GM12878 (cell line): Measurements from ENCODE around the gene POU5F1. TPM values are rescaled to one million over a fixed set of nuclear protein-coding genes. Genes with fewer than 3 reads are reported as not detected.

Experiments used
- ATAC-seq: fragments of 200-7000 bp; cut with Tn5 transposase; 3 replicates; pipeline ENCODE4 v1.9.1; 2020; ENCODE audit warnings: mild to moderate bottlenecking, moderate library complexity
- BruUV-seq: library from RNA; stranded (reverse); fragments of 400-500 nt; replicated peaks from 2 replicates; lab custom pipeline; 2021; lab: Mats Ljungman, UMichigan
- CTCF ChIA-PET: fragments of 300-600 bp; sonication (Branson Sonifier 250); formaldehyde crosslinking; extraction: SDS; loops from one replicate; lab custom pipeline; 2021; ENCODE audit warnings: inconsistent platforms; lab: Yijun Ruan, JAX
- POLR2A ChIA-PET: fragments of 350-600 bp; formaldehyde crosslinking; extraction: SDS; loops from one replicate; lab custom pipeline; 2021; ENCODE audit warnings: inconsistent platforms; lab: Charles Lee
- RAD21 ChIA-PET: fragments of 300-600 bp; sonication (Branson Sonifier 250); formaldehyde crosslinking; loops from one replicate; lab custom pipeline; 2023; ENCODE audit warnings: antibody characterized with exemption; ENCODE audit not compliant: unreplicated experiment; lab: Charles Lee
- SMC1A ChIA-PET: fragments of 300-600 bp; sonication (Branson Sonifier 250); formaldehyde crosslinking; loops from one replicate; lab custom pipeline; 2023; ENCODE audit not compliant: unreplicated experiment, uncharacterized antibody; lab: Charles Lee
- DNase-seq: peaks from one replicate; pipeline ENCODE4 v3.0.0-alpha.2; 2011; ENCODE audit warnings: low read depth, low spot score
- FAIRE-seq: peaks from 3 replicates; lab custom pipeline; 2011; peaks lifted over from hg19 to GRCh38; lab: Jason Lieb, UNC
- H2AFZ ChIP-seq: 2 replicates; pipeline ENCODE4 v1.6.0; 2011; ENCODE audit warnings: low read depth, low read length, control low read depth; ENCODE audit not compliant: control insufficient read depth
- H3K27ac ChIP-seq: 2 replicates; pipeline ENCODE4 v1.5.1; 2011; ENCODE audit warnings: control low read depth; ENCODE audit not compliant: control insufficient read depth, insufficient read depth
- H3K27me3 ChIP-seq, 2 experiments: replicated peaks in 1 of 2; 2 replicates each; pipeline versions ENCODE4 v1.6.0 to v1.6.1; 2011; ENCODE audit warnings: low read length in 1 of 2; ENCODE audit not compliant: control insufficient read depth in 2 of 2, insufficient read depth in 2 of 2
- H3K36me3 ChIP-seq, 2 experiments: 2 replicates each; pipeline ENCODE4 v1.5.1; 2011; ENCODE audit warnings: low read length in 1 of 2; ENCODE audit not compliant: control insufficient read depth in 2 of 2, insufficient read depth in 2 of 2
- H3K4me1 ChIP-seq: 2 replicates; pipeline ENCODE4 v1.6.1; 2011; ENCODE audit warnings: mild to moderate bottlenecking, low read length, moderate library complexity, mixed read lengths; ENCODE audit not compliant: control insufficient read depth, insufficient read depth
- H3K4me2 ChIP-seq: 2 replicates; pipeline ENCODE4 v1.6.0; 2011; ENCODE audit warnings: control low read depth; ENCODE audit not compliant: control insufficient read depth, insufficient read depth
- H3K4me3 ChIP-seq: fragments of 200-600 bp; sonication (generic); 2 replicates; pipeline ENCODE4 v1.5.1; 2016
- H3K79me2 ChIP-seq: 2 replicates; pipeline ENCODE4 v1.6.0; 2011; ENCODE audit warnings: low read length; ENCODE audit not compliant: control insufficient read depth, insufficient read depth
- H3K9ac ChIP-seq: 2 replicates; pipeline ENCODE4 v1.8.0; 2011; ENCODE audit warnings: low read length, control low read depth, mixed read lengths; ENCODE audit not compliant: control insufficient read depth, insufficient read depth
- H3K9me3 ChIP-seq: replicated peaks from 3 replicates; pipeline ENCODE4 v1.5.1; 2011; ENCODE audit warnings: mild to moderate bottlenecking, low read length; ENCODE audit not compliant: control insufficient read depth, insufficient read depth
- H4K20me1 ChIP-seq: 2 replicates; pipeline ENCODE4 v1.6.0; 2011; ENCODE audit not compliant: control insufficient read depth, insufficient read depth
- CEBPB ChIP-seq, 2 experiments: fragments of 150-350 bp in 1 of 2; IDR thresholded peaks; 2 replicates each; pipeline ENCODE4 v1.6.1; 2012 to 2014; ENCODE audit warnings: low read depth in 2 of 2, low read length in 2 of 2, borderline replicate concordance in 1 of 2, inconsistent platforms in 1 of 2
- CHD1 ChIP-seq: IDR thresholded peaks from 2 replicates; pipeline ENCODE4 v1.6.1; 2012; ENCODE audit warnings: low read depth, low read length, improper control_type of control experiment
- EP300 ChIP-seq, 2 experiments: fragments of 150-350 bp in 1 of 2; IDR thresholded peaks; 2 replicates each; pipeline ENCODE4 v1.6.1; 2011 to 2012; ENCODE audit warnings: low read depth in 2 of 2, low read length in 2 of 2, borderline replicate concordance in 1 of 2, improper control_type of control experiment in 1 of 2, inconsistent platforms in 1 of 2; ENCODE audit not compliant: control insufficient read depth in 1 of 2
- HDAC6 ChIP-seq: fragments of 200-600 bp; sonication (generic); IDR thresholded peaks from one replicate; pipeline ENCODE4 v1.8.0; 2017; ENCODE audit warnings: antibody characterized with exemption; ENCODE audit not compliant: unreplicated experiment
- IKZF1 ChIP-seq: fragments of 450-650 bp; conservative IDR thresholded peaks from 2 replicates; pipeline ENCODE4 v1.6.1; 2017; ENCODE audit warnings: antibody characterized with exemption, mild to moderate bottlenecking
- MEF2B ChIP-seq: fragments of 450-650 bp; IDR thresholded peaks from 2 replicates; pipeline ENCODE4 v1.6.1; 2018; ENCODE audit warnings: mild to moderate bottlenecking, moderate library complexity; ENCODE audit not compliant: partially characterized antibody, poor library complexity, severe bottlenecking
- MYB ChIP-seq: fragments of 150-350 bp; IDR thresholded peaks from 2 replicates; pipeline ENCODE4 v1.6.1; 2014; ENCODE audit warnings: mild to moderate bottlenecking, low read depth, low read length, borderline replicate concordance
- NFYA ChIP-seq: IDR thresholded peaks from 2 replicates; pipeline ENCODE4 v1.6.1; 2011; ENCODE audit warnings: low read depth, mild to moderate bottlenecking, low read length, improper control_type of control experiment, borderline replicate concordance
- NKRF ChIP-seq: fragments of 450-650 bp; conservative IDR thresholded peaks from 2 replicates; pipeline ENCODE4 v1.6.1; 2017; ENCODE audit warnings: mild to moderate bottlenecking, moderate library complexity
- NR2C1 ChIP-seq: fragments of 450-650 bp; IDR thresholded peaks from 2 replicates; pipeline ENCODE4 v1.6.1; 2017; ENCODE audit warnings: antibody characterized with exemption, mild to moderate bottlenecking, moderate library complexity
- PML ChIP-seq: IDR thresholded peaks from 2 replicates; pipeline ENCODE4 v1.6.1; 2012; ENCODE audit warnings: low read length, inconsistent platforms
- SIX5 ChIP-seq: IDR thresholded peaks from 2 replicates; pipeline ENCODE4 v1.6.1; 2011; ENCODE audit warnings: mild to moderate bottlenecking, low read depth, low read length, moderate library complexity; ENCODE audit not compliant: severe bottlenecking
- SREBF2 ChIP-seq: IDR thresholded peaks from 2 replicates; pipeline ENCODE4 v1.6.1; 2012; ENCODE audit warnings: mild to moderate bottlenecking, low read length
- SRF ChIP-seq, 2 experiments: IDR thresholded peaks; 2 replicates each; pipeline ENCODE4 v1.6.1; 2011; ENCODE audit warnings: low read depth in 2 of 2, low read length in 2 of 2, mild to moderate bottlenecking in 1 of 2, moderate library complexity in 1 of 2
- SUZ12 ChIP-seq: fragments of 200-600 bp; sonication (generic); IDR thresholded peaks from one replicate; pipeline ENCODE4 v1.6.1; 2018; ENCODE audit warnings: antibody characterized with exemption, mild to moderate bottlenecking; ENCODE audit not compliant: unreplicated experiment
- WGBS: methylation state at CpG from one replicate; pipeline ENCODE4 v1.1.6; 2016; ENCODE audit warnings: low lambda C conversion rate; ENCODE audit not compliant: insufficient replicate concordance, insufficient coverage; ENCODE audit errors: missing lambda C conversion rate; 5-methylcytosine and 5-hydroxymethylcytosine counted together
- in situ Hi-C: fragments of 300-500 bp; cut with MboI; formaldehyde crosslinking; loops from 9 replicates; pipeline ENCODE4 v1.14.3; 2018; ENCODE audit warnings: mixed read lengths
- intact Hi-C: fragments of 100-400 bp; cut with micrococcal nuclease; formaldehyde crosslinking; loops from one replicate; pipeline ENCODE4 v1.14.2; 2022; ENCODE audit not compliant: unreplicated experiment
- polyA plus RNA-seq, 11 experiments: library from polyadenylated mRNA; depleted of rRNA in 4 of 11; unstranded in 6 of 11; stranded (reverse) in 5 of 11; fragments of >200 nt; fragmentation: Nextera tagmentation in 4 of 11; fragmentation: Illumina TruSeq in 1 of 11; extraction: Ambion mirVana in 4 of 11; extraction: Trizol in 1 of 11; gene quantifications; 1 replicate in 1 of 11; 2 replicates in 10 of 11; pipeline versions ENCODE4 v1.2.1 to v1.2.3, GENCODE V29; 2011 to 2016; ENCODE audit warnings: inconsistent platforms in 2 of 11, missing spikeins in 2 of 11, low read depth in 1 of 11
- total RNA-seq, 4 experiments: library from RNA; depleted of rRNA in 3 of 4; stranded (reverse); fragments of >200 nt in 3 of 4; fragmentation: Illumina TruSeq in 1 of 4; extraction: Trizol in 1 of 4; gene quantifications; 2 replicates each; pipeline versions ENCODE4 v1.2.1 to v1.2.3, GENCODE V29; 2013 to 2021
- TF ChIP-seq, protein P1 (sequence below): IDR thresholded peaks from 2 replicates; pipeline ENCODE4 v1.6.1; 2012; ENCODE audit warnings: mild to moderate bottlenecking, low read depth, low read length

Gene POU5F1
- total and polyA plus RNA-seq, 10 of the 15 experiments (the other 5 are each of a cell fraction or from before 2014, with no cell fraction given): 1.4 to 5.5 (median 3.2) TPM

DNA sequence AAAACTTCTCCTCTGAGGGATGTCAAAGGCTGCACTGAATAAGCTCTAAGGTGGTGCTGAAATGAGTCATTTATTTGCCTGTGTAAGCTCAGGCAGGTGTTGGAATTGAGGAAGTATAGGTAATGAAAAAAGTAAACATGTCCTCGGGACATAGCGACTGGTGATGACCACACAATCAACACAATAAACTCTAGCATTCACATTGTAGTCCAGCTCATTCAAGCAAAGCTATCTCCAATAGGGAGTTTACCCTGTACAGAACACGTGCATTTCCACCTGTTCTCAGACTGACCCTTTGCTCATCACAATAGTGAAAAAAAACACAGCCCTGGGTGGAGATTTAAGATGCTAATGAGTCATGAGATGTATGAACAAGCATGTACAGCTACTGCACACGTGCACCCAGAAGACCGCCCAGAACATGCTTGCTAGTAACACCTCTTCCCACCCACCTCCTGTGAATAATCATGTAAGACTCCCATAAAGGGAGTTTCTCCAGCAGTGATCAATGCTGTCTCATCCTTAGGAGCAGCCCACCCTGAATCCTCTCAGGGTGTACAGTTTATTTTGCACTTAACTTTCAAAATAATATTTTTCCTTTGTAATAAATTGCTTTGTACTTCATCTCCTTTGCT, 33.0 kb upstream of the POU5F1 start:
- H2AFZ ChIP-seq: peak overlapping the region; percentile 57; the same call in 1 of the 2 replicates
- 0% methylated on average over 5 of the region's 5 CpGs for WGBS
- peak; percentile 49 for FAIRE-seq
- no TSS peak for BruUV-seq
- peak; percentile 79 for ATAC-seq
- peak; percentile 86 for DNase-seq
- no peaks in the 10 kb centered on the region; the same call in 2 of the 3 replicates for H3K9me3 ChIP-seq
- no peaks in the 10 kb centered on the region for H4K20me1 ChIP-seq
- ChIA-PET RAD21 (interaction anchor here (0.9 to 1.5 kb wide), 7 partner anchors 19 to 163 kb away, joined by 3 to 10 read pairs (median 4); no protein-coding TSS in a partner anchor), SMC1A (interaction anchor here (0.7 to 1.7 kb wide), 9 partner anchors 11 to 197 kb away, joined by 3 to 10 read pairs (median 3); no protein-coding TSS in a partner anchor), CTCF (interaction anchor here (0.9 to 1.8 kb wide), 4 partner anchors 57 to 379 kb away, joined by 3 to 8 read pairs (median 3); partner anchors contain the start of gene LTB), POLR2A (interaction anchor here (0.5 to 1.5 kb wide), 12 partner anchors 11 to 392 kb away, joined by 3 to 9 read pairs (median 4); no protein-coding TSS in a partner anchor)
- peak overlapping the region; percentile 67 for H3K4me3 ChIP-seq
- H3K9ac ChIP-seq: peak overlapping the region; percentile 78
- H3K4me2 ChIP-seq: peak overlapping the region; percentile 92
- peaks cover 28% of the 10 kb centered on the region for H3K79me2 ChIP-seq
- intact Hi-C loops (no loop called here), in situ Hi-C loops (no loop called here)
- no peaks in the 10 kb centered on the region; a peak in 1 of 4 replicates for H3K36me3 ChIP-seq
- peak overlapping the region; percentile 84 for H3K27ac ChIP-seq
- peaks cover 25% of the 10 kb centered on the region for H3K4me1 ChIP-seq
- H3K27me3 ChIP-seq: no peaks in the 10 kb centered on the region
- peak; percentile 24; the same call in 1 of the 2 replicates for TF ChIP-seq PML
- no peak for TF ChIP-seq HDAC6
- peak; percentile 77; the same call in 1 of the 2 replicates for TF ChIP-seq NKRF
- TF ChIP-seq CHD1: no peak; the same call in 1 of the 2 replicates
- no peak for TF ChIP-seq SUZ12
- TF ChIP-seq CEBPB (IDR thresholded peaks at IDR 0.05; ENCODE audit: borderline replicate concordance in 1 of 2, low read depth in 2 of 2, low read length in 2 of 2): no peak; a peak in 1 of 4 replicates
- TF ChIP-seq, protein P1, sequence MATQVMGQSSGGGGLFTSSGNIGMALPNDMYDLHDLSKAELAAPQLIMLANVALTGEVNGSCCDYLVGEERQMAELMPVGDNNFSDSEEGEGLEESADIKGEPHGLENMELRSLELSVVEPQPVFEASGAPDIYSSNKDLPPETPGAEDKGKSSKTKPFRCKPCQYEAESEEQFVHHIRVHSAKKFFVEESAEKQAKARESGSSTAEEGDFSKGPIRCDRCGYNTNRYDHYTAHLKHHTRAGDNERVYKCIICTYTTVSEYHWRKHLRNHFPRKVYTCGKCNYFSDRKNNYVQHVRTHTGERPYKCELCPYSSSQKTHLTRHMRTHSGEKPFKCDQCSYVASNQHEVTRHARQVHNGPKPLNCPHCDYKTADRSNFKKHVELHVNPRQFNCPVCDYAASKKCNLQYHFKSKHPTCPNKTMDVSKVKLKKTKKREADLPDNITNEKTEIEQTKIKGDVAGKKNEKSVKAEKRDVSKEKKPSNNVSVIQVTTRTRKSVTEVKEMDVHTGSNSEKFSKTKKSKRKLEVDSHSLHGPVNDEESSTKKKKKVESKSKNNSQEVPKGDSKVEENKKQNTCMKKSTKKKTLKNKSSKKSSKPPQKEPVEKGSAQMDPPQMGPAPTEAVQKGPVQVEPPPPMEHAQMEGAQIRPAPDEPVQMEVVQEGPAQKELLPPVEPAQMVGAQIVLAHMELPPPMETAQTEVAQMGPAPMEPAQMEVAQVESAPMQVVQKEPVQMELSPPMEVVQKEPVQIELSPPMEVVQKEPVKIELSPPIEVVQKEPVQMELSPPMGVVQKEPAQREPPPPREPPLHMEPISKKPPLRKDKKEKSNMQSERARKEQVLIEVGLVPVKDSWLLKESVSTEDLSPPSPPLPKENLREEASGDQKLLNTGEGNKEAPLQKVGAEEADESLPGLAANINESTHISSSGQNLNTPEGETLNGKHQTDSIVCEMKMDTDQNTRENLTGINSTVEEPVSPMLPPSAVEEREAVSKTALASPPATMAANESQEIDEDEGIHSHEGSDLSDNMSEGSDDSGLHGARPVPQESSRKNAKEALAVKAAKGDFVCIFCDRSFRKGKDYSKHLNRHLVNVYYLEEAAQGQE: no peak
- TF ChIP-seq SRF (IDR thresholded peaks at IDR 0.05; ENCODE audit: low read depth in 2 of 2, low read length in 2 of 2): peak in 1 of 2 experiments; percentile 5; a peak in 1 of 4 replicates
- TF ChIP-seq EP300 (IDR thresholded peaks at IDR 0.05; ENCODE audit: borderline replicate concordance in 1 of 2, control insufficient read depth in 1 of 2, low read depth in 2 of 2, low read length in 2 of 2): peak; percentile 85 to 86
- TF ChIP-seq SREBF2: no peak
- no peak for TF ChIP-seq SIX5
- no peak for TF ChIP-seq NR2C1
- TF ChIP-seq IKZF1: peak; percentile 77
- no peak for TF ChIP-seq MYB
- no peak for TF ChIP-seq NFYA
- TF ChIP-seq MEF2B: peak; percentile 69
